HG02610 (cell line): Measurements from ENCODE around the gene MPPED1.

Experiments
- ATAC-seq: cut with Tn5 transposase; IDR thresholded peaks from one replicate; pipeline ENCODE4 v1.9.1; 2021; ENCODE audit warnings: mild to moderate bottlenecking, moderate library complexity; ENCODE audit not compliant: unreplicated experiment

MPPED1 gene

DNA sequence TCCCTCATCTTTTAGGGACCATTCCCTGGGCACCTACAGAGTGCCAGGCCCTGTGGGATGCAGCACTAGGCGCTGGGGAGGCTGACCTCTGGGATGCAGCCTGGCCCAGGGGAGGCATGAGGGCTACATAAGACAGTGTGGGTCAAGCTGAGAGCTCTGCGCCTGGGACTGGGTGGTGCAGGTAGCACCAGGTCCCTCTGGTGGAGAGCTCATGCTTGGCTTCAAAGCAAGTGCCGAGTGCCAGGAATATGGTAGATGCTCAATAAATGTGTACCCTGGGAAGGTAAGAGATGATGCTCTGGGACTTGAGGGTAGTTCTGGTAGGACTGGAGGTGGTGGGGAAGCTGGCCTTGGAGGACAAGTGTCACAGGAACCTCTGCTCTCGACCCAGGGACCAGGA lies 2.0 kb upstream of the MPPED1 start:
- no peak for ATAC-seq

DNA sequence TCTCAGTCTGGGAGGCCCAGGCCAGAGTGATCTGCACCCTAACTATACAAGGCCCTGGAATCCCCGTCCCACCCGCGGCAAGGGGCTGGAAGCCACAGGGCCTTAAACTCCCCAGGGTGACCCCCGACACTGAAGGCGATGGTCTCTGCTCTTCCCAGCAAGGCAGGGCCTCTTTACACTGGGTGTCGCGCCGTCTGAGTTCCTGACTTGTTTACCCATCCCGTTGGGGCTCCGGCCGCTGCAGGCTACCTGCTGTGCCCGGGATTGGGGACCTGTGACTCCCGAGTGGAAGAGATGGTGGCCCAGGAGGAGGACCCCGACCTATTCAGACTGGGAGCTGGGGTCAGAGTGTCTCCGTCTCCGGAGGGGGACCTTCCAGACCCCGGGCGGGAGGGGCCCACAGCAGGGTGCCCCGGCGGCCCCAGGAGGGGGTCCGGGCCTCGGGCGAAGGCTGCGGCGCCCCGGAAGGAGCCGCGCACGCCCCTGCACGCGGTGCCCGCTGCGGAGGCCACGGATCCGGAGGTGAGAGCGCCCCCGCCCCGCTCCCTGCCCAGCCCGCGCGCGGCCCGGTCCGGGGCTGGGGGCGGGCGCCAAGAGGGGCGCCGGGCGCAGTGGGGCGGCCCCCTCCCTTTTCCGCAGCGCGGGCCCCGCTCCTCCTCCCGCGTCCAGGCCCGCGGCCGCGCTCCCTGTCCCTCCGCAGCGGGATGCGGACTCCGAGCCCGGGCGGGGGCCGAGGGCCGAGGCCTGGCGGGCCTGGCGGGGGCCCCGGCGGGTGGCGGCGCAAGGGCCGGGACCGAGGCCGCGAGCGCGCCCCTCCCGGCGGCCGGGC lies 560 bp upstream of the MPPED1 start:
- no peak for ATAC-seq

DNA sequence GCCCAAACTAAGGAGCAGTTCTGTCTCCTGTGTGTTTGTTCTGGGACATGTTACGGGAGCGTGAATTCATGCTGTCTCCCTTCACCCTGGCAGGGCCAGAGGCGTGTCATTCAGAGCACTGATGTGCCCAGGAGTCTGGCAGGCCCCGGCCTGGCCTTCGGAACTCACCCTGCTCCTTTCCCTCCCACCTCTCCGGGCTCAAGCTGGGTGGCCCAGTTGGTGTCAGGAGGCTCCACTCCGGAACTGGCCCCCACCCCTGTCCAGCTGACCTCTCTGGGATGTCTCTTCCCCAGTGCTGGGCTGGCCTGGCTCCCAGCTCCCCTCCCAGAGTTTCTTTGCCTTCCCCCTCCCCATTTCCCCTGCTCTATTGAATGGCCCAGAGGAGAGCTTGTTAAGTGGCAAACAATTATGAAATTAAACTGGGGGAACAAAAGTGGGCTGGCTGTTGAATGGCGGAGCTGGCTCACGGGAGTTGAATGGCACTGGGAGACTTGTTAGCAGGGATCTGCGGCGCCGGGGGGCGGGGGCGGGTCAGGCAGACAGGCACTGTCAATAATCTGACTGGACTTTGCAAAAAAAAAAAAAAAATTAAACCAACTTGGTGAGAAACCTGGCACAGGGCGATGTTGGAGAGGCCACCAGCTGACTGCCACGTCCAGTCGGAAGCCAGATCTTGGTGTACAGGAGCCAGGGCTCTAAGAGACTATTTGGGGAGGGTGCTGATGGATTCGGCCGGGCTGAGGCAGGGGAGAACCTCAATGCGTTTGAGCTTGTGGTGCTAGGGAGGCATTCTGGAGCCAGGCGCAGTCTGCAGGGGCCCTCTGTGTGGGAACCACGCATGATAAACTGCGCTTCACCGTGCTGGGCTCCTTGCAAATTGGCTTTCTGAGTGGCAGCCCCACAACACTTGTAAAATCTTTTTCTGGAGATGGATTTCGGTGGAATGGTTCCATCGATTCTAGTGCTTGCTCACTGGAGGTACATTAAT lies 1.3 kb downstream of the MPPED1 start:
- no peak for ATAC-seq

- ATAC-seq, result no peak
Observed at GRCh38 chr22:43413826-43414225, 2.0 kb downstream of the MPPED1 start.

GRCh38 chr22:43415681-43416080 lies 3.9 kb downstream of the MPPED1 start:
- no peak for ATAC-seq

DNA sequence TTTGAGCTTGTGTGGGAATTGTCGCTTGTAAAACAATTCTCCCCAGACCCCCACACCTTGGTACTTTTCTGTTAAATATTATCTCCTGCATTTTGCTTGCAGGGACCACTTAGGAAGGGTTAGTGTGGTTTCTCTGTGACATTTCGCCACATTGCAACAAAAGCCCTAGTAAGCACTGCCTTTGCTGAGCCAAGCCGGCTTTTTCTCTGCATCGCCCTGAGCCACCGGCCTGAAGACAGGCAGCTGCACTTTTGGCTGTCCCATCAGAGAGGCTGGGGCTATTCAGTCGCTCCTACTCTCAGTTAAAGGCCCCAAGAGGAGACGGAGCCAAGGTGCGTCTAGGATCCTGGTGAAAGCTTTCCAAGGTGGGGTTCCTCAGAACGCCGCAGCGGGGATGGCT lies 5.7 kb downstream of the MPPED1 start:
- no peak for ATAC-seq

GRCh38 chr22:43418079-43418825 lies 6.4 kb downstream of the MPPED1 start:
- no peak for ATAC-seq

DNA sequence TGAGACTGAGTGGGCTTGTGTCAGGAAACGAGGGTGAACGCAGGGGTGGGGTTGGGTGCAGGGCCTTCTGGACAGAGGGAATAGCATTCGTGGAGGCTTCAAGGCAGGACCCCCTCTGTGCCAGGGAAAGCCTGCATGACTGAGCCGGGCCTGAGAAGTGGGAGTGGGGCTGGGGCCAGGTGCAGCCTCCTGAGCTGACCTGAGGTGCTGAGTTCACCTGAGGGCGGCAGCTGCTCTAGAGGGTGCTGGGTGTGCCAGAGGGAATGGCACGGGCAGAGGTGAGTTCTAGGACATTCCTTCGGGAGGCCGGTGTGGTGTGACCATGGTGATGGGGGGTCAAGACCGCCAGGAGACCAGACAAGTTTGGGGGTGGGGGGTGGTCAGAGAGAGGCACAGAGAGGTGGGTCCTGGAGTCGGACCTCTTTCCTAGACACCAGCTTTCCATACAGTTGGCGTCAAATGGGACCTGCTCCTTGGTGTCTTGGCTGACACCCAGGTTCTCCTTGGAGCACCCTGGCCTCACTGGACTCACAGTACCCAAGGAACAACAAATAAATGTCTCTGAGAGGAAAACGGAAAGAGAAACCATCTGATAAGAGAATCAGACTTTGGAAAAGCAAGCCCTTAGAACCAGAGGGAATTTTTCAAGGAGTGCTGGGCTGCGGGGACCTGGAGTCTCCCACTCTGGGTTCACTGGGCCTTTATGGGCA lies 7.7 kb downstream of the MPPED1 start:
- ATAC-seq, result no peak

DNA sequence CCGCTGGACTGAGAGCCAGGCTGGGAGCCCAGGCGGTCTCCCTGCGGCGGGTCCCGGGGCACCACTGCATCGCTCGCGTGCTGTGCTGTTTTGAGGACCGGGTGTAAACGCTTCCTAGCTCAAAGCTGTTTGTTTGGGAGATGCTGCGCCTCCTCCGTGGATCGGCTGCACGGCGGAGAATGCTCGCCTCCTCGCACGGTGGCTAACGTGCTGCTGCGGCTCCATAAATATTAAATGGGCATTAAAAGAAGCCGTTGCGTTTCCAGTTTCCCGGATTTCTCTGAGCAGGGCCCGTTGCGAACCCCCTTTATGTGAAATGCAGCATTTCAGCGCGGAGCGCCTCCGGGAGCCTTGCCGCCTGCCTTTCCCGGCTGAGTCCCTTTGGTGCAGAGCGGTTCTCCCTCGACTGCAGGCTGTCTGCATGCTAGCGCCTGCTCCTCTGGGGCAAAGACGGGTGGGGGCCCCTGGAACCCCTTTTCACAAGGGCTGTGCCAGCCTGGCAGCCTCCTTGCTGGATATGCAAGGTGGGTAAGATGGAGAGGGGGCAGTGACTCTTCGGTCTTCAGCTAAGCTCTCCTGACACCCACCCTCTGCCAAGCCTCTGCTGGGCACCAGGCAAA lies 9.3 kb downstream of the MPPED1 start:
- ATAC-seq, result no peak

GRCh38 chr22:43421914-43422615 lies 10.3 kb downstream of the MPPED1 start:
- no peak for ATAC-seq

- ATAC-seq, result no peak
Observed at GRCh38 chr22:43423046-43423445, 11.2 kb downstream of the MPPED1 start.

GRCh38 chr22:43424201-43424600 lies 12.4 kb downstream of the MPPED1 start:
- ATAC-seq, result no peak

DNA sequence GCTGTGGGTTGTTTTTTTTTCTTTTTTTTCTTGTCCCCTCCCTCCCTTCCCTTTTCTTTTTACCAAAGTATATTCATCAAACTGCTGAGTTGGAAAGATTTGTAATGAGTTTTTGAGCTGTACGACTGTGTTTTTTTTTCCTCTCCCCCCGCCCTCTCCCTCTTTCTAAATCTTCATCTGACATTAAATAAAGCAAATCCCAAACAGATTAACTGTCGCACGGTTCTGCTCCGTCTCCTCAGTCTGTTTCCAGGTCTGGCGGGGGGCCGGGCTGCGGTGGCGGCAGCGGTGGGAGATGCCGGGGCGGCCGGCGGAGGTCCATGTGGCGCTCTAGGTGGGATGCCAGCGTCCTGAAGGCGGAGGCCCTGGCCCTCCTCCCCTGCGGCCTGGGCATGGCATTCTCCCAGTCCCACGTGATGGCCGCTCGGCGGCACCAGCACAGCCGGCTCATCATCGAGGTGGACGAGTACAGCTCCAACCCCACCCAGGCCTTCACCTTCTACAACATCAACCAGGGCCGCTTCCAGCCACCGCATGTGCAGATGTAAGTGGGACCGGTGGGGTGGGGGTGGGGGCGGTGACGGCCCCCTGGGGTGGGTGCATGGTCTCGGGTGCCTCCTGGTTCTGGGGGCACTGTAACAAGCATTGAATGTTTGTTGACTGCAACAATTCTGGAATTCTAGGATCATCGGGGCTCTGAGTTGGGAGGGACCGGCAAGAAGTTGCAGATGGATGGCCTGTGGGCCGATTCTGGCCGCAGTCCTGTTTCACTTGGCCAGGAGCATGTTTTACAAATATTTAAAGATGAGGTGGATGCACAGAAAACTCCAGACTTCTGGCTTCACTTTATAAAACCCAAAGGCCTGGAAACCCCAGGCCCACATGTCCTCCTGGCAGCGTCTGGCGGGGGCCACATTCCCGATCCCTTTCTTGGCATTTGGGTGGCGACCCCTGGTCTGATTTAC lies 13.1 kb downstream of the MPPED1 start:
- no peak for ATAC-seq

GRCh38 chr22:43425976-43426785 lies 14.4 kb downstream of the MPPED1 start:
- no peak for ATAC-seq

- no peak for ATAC-seq
Observed at GRCh38 chr22:43426816-43427215, 15.0 kb downstream of the MPPED1 start.

DNA sequence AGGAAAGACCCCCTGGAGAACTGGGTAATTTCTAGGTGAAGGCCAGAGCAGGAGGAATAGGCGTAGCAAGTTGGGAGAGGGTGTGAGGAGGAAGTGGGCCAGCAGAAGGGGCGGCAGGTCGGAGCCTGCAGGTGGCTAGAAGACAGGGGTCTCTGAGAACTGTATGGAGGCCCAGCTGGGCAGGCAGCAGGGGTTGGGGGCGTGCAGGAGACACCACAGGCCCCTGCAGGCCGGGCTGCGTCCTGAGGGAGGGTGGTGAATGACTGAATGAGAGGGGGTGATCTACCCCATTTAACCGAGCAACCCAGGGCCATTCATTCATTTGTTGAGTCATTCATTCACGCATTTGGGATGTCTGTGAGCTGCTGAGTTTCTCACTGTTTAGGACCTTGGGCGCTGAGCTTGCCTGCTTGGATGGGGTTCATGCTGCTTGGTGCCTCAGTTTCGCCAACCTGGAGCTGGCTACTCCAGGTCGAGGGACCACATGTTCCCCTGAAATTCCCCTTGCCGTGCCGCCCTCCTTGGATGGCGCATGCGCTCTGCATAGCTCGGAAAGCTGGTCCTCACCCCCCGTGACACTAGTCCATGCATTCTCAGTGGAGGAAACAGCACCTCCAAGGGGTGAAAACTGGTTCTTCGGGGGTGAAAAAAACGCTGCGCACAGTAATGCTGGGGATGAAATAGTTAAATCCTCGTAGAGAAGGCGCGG lies 15.6 kb downstream of the MPPED1 start:
- ATAC-seq, result no peak

- ATAC-seq, result no peak
Observed at GRCh38 chr22:43428005-43428485, 16.2 kb downstream of the MPPED1 start.
